ENCODE measurements around the gene RPL10A. TPM values are rescaled to one million over a fixed set of nuclear protein-coding genes. Genes with fewer than 3 reads are reported as not detected.

Gene RPL10A
- total and polyA plus RNA-seq, 2 of the 13 experiments (the other 11 are each of a cell fraction or from before 2014, with no cell fraction given) = 1,854 to 2,726 TPM

DNA sequence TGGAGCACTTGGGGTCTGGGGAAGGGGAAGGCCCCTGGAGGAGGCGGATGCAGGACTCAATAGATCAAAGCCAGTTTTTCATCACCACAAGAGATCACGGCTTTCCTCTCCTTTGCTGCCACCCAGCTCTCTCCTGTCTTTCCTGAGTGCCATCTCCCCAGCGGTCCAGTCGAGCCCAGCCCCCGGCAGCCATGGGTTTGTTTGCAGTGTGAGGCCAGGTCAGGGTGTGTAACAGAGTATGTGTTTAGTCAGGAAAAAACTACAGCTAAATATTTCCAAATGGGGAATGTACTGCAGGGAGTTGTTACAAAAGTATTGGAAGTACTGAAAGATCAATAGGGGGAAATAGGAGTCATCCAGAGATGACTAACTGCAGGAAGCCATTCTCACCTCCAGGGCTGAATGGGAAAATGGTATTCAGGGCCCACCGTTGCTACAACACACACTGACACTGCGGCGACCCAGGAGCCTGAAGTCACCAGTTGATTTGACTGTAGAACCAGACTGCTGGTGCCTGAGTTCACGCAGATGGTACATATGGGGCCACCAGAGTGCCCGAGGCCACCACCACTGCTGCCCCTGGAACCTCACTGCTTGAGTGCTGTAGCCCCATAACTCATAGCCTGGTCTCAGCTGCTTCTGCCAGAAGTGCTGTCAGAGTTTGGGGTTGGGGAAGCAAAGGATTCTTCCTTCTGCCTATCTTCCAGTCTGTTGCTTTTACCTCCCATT lies 39.6 kb upstream of the RPL10A start (continued):
- TF ChIP-seq, protein P1, sequence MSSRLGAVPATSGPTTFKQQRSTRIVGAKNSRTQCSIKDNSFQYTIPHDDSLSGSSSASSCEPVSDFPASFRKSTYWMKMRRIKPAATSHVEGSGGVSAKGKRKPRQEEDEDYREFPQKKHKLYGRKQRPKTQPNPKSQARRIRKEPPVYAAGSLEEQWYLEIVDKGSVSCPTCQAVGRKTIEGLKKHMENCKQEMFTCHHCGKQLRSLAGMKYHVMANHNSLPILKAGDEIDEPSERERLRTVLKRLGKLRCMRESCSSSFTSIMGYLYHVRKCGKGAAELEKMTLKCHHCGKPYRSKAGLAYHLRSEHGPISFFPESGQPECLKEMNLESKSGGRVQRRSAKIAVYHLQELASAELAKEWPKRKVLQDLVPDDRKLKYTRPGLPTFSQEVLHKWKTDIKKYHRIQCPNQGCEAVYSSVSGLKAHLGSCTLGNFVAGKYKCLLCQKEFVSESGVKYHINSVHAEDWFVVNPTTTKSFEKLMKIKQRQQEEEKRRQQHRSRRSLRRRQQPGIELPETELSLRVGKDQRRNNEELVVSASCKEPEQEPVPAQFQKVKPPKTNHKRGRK (CRISPR knock-in tag; IDR thresholded peaks at IDR 0.05) = no peak
- TF ChIP-seq ZNF484 (CRISPR knock-in tag; IDR thresholded peaks at IDR 0.05; ENCODE audit: borderline replicate concordance, low read depth) (no peak), ZNF891 (CRISPR knock-in tag; IDR thresholded peaks at IDR 0.05) (peak; percentile 46; the same call in 1 of the 2 replicates), SP4 (CRISPR knock-in tag; IDR thresholded peaks at IDR 0.05) (no peak), NFATC3 (CRISPR knock-in tag; IDR thresholded peaks at IDR 0.05) (0 out of 2 replicates have a peak, but pooled peaks have one; percentile 43), KLF11 (CRISPR knock-in tag; IDR thresholded peaks at IDR 0.05) (no peak), BCL6 (CRISPR knock-in tag; IDR thresholded peaks at IDR 0.05) (peak; percentile 52), RBAK (CRISPR knock-in tag; IDR thresholded peaks at IDR 0.05) (no peak), ZEB1 (IDR thresholded peaks at IDR 0.05; ENCODE audit: insufficient replicate concordance, low read depth) (no peak), ELF3 (CRISPR knock-in tag; IDR thresholded peaks at IDR 0.05) (peak; percentile 68; the same call in 1 of the 2 replicates), ZNF446 (CRISPR knock-in tag; IDR thresholded peaks at IDR 0.05) (no peak), ZNF121 (CRISPR knock-in tag; IDR thresholded peaks at IDR 0.05) (0 out of 2 replicates have a peak, but pooled peaks have one; percentile 19), PRPF4 (IDR thresholded peaks at IDR 0.05; ENCODE audit: low read depth, low read length, poor library complexity, severe bottlenecking) (no peak)
- TF ChIP-seq, protein P2, sequence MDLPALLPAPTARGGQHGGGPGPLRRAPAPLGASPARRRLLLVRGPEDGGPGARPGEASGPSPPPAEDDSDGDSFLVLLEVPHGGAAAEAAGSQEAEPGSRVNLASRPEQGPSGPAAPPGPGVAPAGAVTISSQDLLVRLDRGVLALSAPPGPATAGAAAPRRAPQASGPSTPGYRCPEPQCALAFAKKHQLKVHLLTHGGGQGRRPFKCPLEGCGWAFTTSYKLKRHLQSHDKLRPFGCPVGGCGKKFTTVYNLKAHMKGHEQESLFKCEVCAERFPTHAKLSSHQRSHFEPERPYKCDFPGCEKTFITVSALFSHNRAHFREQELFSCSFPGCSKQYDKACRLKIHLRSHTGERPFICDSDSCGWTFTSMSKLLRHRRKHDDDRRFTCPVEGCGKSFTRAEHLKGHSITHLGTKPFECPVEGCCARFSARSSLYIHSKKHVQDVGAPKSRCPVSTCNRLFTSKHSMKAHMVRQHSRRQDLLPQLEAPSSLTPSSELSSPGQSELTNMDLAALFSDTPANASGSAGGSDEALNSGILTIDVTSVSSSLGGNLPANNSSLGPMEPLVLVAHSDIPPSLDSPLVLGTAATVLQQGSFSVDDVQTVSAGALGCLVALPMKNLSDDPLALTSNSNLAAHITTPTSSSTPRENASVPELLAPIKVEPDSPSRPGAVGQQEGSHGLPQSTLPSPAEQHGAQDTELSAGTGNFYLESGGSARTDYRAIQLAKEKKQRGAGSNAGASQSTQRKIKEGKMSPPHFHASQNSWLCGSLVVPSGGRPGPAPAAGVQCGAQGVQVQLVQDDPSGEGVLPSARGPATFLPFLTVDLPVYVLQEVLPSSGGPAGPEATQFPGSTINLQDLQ (CRISPR knock-in tag; IDR thresholded peaks at IDR 0.05) = no peak
- TF ChIP-seq, protein P3, sequence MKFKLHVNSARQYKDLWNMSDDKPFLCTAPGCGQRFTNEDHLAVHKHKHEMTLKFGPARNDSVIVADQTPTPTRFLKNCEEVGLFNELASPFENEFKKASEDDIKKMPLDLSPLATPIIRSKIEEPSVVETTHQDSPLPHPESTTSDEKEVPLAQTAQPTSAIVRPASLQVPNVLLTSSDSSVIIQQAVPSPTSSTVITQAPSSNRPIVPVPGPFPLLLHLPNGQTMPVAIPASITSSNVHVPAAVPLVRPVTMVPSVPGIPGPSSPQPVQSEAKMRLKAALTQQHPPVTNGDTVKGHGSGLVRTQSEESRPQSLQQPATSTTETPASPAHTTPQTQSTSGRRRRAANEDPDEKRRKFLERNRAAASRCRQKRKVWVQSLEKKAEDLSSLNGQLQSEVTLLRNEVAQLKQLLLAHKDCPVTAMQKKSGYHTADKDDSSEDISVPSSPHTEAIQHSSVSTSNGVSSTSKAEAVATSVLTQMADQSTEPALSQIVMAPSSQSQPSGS (CRISPR knock-in tag; IDR thresholded peaks at IDR 0.05) = no peak
- TF ChIP-seq, protein P4, sequence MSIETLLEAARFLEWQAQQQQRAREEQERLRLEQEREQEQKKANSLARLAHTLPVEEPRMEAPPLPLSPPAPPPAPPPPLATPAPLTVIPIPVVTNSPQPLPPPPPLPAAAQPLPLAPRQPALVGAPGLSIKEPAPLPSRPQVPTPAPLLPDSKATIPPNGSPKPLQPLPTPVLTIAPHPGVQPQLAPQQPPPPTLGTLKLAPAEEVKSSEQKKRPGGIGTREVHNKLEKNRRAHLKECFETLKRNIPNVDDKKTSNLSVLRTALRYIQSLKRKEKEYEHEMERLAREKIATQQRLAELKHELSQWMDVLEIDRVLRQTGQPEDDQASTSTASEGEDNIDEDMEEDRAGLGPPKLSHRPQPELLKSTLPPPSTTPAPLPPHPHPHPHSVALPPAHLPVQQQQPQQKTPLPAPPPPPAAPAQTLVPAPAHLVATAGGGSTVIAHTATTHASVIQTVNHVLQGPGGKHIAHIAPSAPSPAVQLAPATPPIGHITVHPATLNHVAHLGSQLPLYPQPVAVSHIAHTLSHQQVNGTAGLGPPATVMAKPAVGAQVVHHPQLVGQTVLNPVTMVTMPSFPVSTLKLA (IDR thresholded peaks at IDR 0.05) = no peak
- TF ChIP-seq, protein P5, sequence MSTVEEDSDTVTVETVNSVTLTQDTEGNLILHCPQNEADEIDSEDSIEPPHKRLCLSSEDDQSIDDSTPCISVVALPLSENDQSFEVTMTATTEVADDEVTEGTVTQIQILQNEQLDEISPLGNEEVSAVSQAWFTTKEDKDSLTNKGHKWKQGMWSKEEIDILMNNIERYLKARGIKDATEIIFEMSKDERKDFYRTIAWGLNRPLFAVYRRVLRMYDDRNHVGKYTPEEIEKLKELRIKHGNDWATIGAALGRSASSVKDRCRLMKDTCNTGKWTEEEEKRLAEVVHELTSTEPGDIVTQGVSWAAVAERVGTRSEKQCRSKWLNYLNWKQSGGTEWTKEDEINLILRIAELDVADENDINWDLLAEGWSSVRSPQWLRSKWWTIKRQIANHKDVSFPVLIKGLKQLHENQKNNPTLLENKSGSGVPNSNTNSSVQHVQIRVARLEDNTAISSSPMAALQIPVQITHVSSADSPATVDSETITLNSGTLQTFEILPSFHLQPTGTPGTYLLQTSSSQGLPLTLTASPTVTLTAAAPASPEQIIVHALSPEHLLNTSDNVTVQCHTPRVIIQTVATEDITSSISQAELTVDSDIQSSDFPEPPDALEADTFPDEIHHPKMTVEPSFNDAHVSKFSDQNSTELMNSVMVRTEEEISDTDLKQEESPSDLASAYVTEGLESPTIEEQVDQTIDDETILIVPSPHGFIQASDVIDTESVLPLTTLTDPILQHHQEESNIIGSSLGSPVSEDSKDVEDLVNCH (CRISPR knock-in tag; IDR thresholded peaks at IDR 0.05) = 0 out of 2 replicates have a peak, but pooled peaks have one; percentile 45
- TF ChIP-seq, protein P6, sequence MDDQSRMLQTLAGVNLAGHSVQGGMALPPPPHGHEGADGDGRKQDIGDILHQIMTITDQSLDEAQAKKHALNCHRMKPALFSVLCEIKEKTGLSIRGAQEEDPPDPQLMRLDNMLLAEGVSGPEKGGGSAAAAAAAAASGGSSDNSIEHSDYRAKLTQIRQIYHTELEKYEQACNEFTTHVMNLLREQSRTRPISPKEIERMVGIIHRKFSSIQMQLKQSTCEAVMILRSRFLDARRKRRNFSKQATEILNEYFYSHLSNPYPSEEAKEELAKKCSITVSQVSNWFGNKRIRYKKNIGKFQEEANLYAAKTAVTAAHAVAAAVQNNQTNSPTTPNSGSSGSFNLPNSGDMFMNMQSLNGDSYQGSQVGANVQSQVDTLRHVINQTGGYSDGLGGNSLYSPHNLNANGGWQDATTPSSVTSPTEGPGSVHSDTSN (CRISPR knock-in tag; IDR thresholded peaks at IDR 0.05; ENCODE audit: borderline replicate concordance) = no peak
